Mucosa of descending colon (tissue), 3 donors: ENCODE results near the gene PRKCE. TPM values are rescaled to one million over a fixed set of nuclear protein-coding genes. Genes with fewer than 3 reads are reported as not detected.

Experiments
- ATAC-seq: fragments of 200-7000 bp; cut with Tn5 transposase; one replicate; pipeline ENCODE4 v1.9.1; 2020; ENCODE audit warnings: mild to moderate bottlenecking, moderate library complexity
- DNase-seq, 3 donors: peaks; one replicate each; pipeline ENCODE4 v3.0.0-alpha.2; 2020
- H3K36me3 ChIP-seq: fragments of 200-600 bp; one replicate; pipeline ENCODE4 v1.8.0; 2021; ENCODE audit warnings: low read depth, mild to moderate bottlenecking
- H3K4me1 ChIP-seq: fragments of 200-600 bp; one replicate; pipeline ENCODE4 v1.8.0; 2021; ENCODE audit warnings: low read depth, mild to moderate bottlenecking
- H3K4me3 ChIP-seq: fragments of 200-600 bp; one replicate; pipeline ENCODE4 v1.8.0; 2021; ENCODE audit warnings: mild to moderate bottlenecking
- H3K9me3 ChIP-seq: fragments of 200-600 bp; one replicate; pipeline ENCODE4 v1.8.0; 2021; ENCODE audit warnings: mild to moderate bottlenecking
- CTCF ChIP-seq: fragments of 200-600 bp; IDR thresholded peaks from one replicate; pipeline ENCODE4 v1.8.0; 2022; ENCODE audit warnings: antibody characterized with exemption, mild to moderate bottlenecking
- intact Hi-C, 2 donors: fragments of 100-400 bp; cut with DNase I in 1 of 2; cut with micrococcal nuclease in 1 of 2; formaldehyde crosslinking; loops; one replicate each; pipeline versions ENCODE4 v1.11.0 to v1.11.1; 2022; cut with DNase I, micrococcal nuclease
- total RNA-seq, 3 donors: library from RNA; stranded (reverse); fragmentation: NEBNext Ultra II Directional in 2 of 3; extraction: Animal tissue kit (Norgen Biotek cat#: 25700) in 2 of 3; gene quantifications; one replicate each; pipeline versions ENCODE4 v1.2.1 to v1.2.4, GENCODE V29; 2021 to 2023
- donor health status: DM: no; HTN: no; CAD: no; lungs with moderate emphysema.
- donor health status: DM: no; HTN: no; CAD: no.
- donor health status: DM: no; HTN: yes; CAD: no.

The PRKCE gene
- total RNA-seq, 3 donors from 2014 or later, result 24.5 to 52.0 (median 32.7) TPM

GRCh38 chr2:46015671-46016070 lies 364.2 kb downstream of the PRKCE start:
- ATAC-seq (no peak), DNase-seq (no peak)
- Histone ChIP-seq H3K4me1 (no peaks in the 10 kb centered on the region), H3K4me3 (no peak overlapping the region), H3K9me3 (no peaks in the 10 kb centered on the region), H3K36me3 (no peaks in the 10 kb centered on the region)
- no peak for TF ChIP-seq CTCF
- intact Hi-C loops, result loop anchor here in 1 of 2 donors (10.0 kb wide), 1 partner anchor 349 kb away; no protein-coding TSS in a partner anchor

- Histone ChIP-seq H3K9me3 (no peaks in the 10 kb centered on the region), H3K4me3 (no peak overlapping the region), H3K36me3 (no peaks in the 10 kb centered on the region), H3K4me1 (no peaks in the 10 kb centered on the region)
- intact Hi-C loops, result loop anchor here in 1 of 2 donors (10.0 kb wide), 1 partner anchor 349 kb away; no protein-coding TSS in a partner anchor
- TF ChIP-seq CTCF, result no peak
- DNase-seq (no peak), ATAC-seq (no peak)
Measured at GRCh38 chr2:46016091-46016490, 364.6 kb downstream of the PRKCE start.

- DNase-seq (no peak), ATAC-seq (no peak)
- H3K4me1 ChIP-seq, result no peaks in the 10 kb centered on the region
- no peak overlapping the region for H3K4me3 ChIP-seq
- intact Hi-C loops, result loop anchor here in 1 of 2 donors (10.0 kb wide), 1 partner anchor 346 kb away; no protein-coding TSS in a partner anchor
- H3K9me3 ChIP-seq, result no peaks in the 10 kb centered on the region
- no peaks in the 10 kb centered on the region for H3K36me3 ChIP-seq
- TF ChIP-seq CTCF, result no peak
Measured at GRCh38 chr2:46018773-46019591, 367.5 kb downstream of the PRKCE start.

- no peak for ATAC-seq
- no peaks in the 10 kb centered on the region for H3K36me3 ChIP-seq
- no peak overlapping the region for H3K4me3 ChIP-seq
- no peaks in the 10 kb centered on the region for H3K9me3 ChIP-seq
- H3K4me1 ChIP-seq, result no peaks in the 10 kb centered on the region
- TF ChIP-seq CTCF, result no peak
- intact Hi-C loops, result no loop called here
- no peak for DNase-seq
Measured at GRCh38 chr2:46020416-46020815, 368.9 kb downstream of the PRKCE start.

- H3K4me3 ChIP-seq, result no peak overlapping the region
- H3K36me3 ChIP-seq, result no peaks in the 10 kb centered on the region
- no peak for TF ChIP-seq CTCF
- no peaks in the 10 kb centered on the region for H3K9me3 ChIP-seq
- ATAC-seq (no peak), DNase-seq (no peak)
- no peaks in the 10 kb centered on the region for H3K4me1 ChIP-seq
- intact Hi-C loops, result no loop called here
Measured at GRCh38 chr2:46023165-46023854, 371.8 kb downstream of the PRKCE start.
